Rectal smooth muscle tissue (tissue), 1 donor: ENCODE results near the gene PLPPR3.

Experiments used
- H3K27ac ChIP-seq: one replicate; pipeline ENCODE4 v1.7.0; 2013; ENCODE audit warnings: low read depth, low read length, inconsistent platforms
- H3K27me3 ChIP-seq: one replicate; pipeline ENCODE4 v1.7.0; 2013; ENCODE audit warnings: low read length; ENCODE audit not compliant: control insufficient read depth, insufficient read depth
- H3K36me3 ChIP-seq: one replicate; pipeline ENCODE4 v1.7.0; 2013; ENCODE audit warnings: low read length; ENCODE audit not compliant: control insufficient read depth, insufficient read depth
- H3K4me1 ChIP-seq: one replicate; pipeline ENCODE4 v1.7.0; 2013; ENCODE audit warnings: low read length; ENCODE audit not compliant: control insufficient read depth, insufficient read depth
- H3K4me3 ChIP-seq: one replicate; pipeline ENCODE4 v1.7.0; 2013; ENCODE audit warnings: low read length
- H3K9ac ChIP-seq: one replicate; pipeline ENCODE4 v1.7.0; 2013; ENCODE audit warnings: low read length

The PLPPR3 gene

DNA sequence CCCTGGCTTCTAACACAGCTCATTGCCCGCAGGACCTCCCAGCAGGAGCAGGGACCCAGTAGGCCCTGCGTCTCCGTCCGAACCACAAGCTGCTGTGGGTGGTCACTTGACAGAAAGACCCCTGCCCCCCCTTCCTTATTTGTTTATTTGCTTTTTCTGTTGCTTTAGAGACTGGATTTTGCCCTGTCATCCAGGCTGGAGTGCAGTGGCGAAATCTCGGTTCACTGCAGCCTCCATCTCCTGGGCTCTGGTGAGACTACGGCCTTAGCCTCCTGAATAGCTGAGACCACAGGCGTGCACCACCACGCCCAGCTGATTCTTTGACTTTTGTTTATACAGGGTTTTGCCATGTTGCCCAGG lies 32.1 kb downstream of the PLPPR3 start:
- H3K27ac ChIP-seq = no peak overlapping the region
- no peak overlapping the region for H3K4me3 ChIP-seq
- H3K27me3 ChIP-seq = no peaks in the 10 kb centered on the region
- H3K4me1 ChIP-seq = no peaks in the 10 kb centered on the region
- H3K36me3 ChIP-seq = no peaks in the 10 kb centered on the region
- H3K9ac ChIP-seq = no peak overlapping the region

DNA sequence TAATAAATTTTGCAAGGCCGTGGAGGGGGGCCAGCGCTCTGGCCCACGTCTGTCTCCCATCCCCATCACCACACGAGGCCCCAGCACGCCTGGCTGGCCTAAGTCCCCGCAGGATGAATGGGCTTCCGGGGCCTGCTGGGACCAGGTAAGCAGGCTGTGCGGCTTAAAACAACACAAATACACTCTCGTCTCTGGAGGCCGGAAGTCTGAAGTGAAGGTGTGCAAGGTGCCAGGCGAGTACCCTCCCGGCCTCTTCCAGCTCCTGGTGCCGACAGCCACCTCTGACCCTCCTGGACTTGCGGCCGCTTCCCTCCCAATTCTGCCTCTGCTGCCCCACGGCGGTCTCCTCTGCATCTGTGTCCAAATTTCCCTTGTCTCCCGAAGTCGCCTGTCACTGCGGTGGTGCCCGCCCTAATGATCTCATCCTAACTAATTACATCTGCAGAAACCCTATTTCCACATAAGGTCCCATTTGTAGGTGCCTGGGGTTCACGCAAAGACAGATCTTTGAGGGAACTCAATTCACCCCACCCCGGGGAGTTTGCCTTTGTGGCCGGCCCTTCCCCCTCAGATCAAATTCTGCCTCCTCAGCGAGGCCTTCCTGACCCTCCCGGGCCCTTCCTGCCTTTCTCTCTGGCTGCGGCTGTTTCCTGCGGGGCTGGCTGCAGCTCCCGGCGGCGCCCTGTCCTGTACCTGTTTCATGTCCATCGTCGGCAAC lies 32.6 kb downstream of the PLPPR3 start:
- H3K27ac ChIP-seq = no peak overlapping the region

DNA sequence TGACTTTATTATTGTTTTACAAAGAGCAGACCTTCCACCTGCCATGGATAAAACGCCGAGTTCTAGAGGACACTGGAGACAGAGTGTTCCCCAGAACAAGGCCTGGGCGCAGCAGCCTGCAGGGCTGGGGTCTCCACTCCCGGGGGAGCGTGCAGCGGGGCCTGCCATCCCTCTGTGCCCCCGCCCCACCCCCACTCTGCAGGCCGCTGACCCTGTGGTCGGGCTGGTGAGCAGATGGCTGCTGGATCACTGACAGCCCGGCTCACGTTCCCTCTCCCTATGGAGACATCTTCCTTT lies 33.1 kb downstream of the PLPPR3 start:
- no peak overlapping the region for H3K4me3 ChIP-seq
- H3K27ac ChIP-seq = no peak overlapping the region
- no peaks in the 10 kb centered on the region for H3K4me1 ChIP-seq
- H3K27me3 ChIP-seq = no peaks in the 10 kb centered on the region
- H3K9ac ChIP-seq = no peak overlapping the region
- H3K36me3 ChIP-seq = no peaks in the 10 kb centered on the region

More for the DNA sequence above, 32.6 kb downstream of the PLPPR3 start:
- Histone ChIP-seq H3K27me3 (no peaks in the 10 kb centered on the region), H3K9ac (no peak overlapping the region), H3K4me3 (no peak overlapping the region), H3K36me3 (no peaks in the 10 kb centered on the region), H3K4me1 (no peaks in the 10 kb centered on the region)

DNA sequence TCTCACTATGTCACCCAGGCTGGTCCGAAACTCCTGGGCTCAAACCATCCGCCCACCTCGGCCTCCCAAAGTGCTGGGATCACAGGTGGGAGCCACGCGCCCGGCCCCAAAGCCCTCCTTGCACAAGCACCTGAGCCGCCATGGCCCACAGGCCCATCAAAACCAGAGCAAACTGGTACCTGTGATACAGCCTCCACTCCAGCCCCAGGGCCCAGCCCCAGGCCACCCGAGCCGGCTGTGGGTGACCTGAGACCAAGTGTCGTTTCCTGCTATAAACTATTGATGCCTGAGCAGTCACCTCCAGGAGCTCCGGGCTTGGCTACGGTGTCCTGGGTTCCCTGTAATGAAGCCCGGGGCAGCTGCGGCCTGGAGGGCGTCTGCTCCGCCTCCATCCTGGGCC lies 34.2 kb downstream of the PLPPR3 start:
- Histone ChIP-seq H3K27ac (no peak overlapping the region), H3K4me1 (no peaks in the 10 kb centered on the region), H3K36me3 (no peaks in the 10 kb centered on the region), H3K27me3 (no peaks in the 10 kb centered on the region), H3K9ac (no peak overlapping the region), H3K4me3 (no peak overlapping the region)

DNA sequence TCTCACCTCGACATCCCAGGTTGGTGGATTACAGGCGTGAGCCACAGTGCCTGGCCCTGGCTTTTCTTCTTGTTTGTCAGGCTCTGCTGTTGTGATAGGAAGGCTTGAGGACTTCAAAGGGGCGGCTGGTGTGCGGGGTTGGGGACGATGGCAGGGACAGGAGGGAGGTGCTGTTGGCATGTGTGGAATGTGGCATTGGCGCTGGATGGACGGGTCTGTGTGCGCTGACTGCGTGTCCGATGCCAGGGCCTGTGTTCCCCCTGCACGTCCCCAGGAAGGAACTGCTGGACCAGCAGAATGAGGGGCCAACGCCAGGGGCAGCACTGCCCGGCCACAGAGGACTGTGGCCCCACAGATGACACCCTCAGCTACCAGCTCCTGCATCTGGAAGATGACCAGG lies 37.2 kb downstream of the PLPPR3 start:
- H3K4me3 ChIP-seq = no peak overlapping the region
- no peaks in the 10 kb centered on the region for H3K27me3 ChIP-seq
- no peaks in the 10 kb centered on the region for H3K36me3 ChIP-seq
- no peak overlapping the region for H3K9ac ChIP-seq
- no peaks in the 10 kb centered on the region for H3K4me1 ChIP-seq
- no peak overlapping the region for H3K27ac ChIP-seq

DNA sequence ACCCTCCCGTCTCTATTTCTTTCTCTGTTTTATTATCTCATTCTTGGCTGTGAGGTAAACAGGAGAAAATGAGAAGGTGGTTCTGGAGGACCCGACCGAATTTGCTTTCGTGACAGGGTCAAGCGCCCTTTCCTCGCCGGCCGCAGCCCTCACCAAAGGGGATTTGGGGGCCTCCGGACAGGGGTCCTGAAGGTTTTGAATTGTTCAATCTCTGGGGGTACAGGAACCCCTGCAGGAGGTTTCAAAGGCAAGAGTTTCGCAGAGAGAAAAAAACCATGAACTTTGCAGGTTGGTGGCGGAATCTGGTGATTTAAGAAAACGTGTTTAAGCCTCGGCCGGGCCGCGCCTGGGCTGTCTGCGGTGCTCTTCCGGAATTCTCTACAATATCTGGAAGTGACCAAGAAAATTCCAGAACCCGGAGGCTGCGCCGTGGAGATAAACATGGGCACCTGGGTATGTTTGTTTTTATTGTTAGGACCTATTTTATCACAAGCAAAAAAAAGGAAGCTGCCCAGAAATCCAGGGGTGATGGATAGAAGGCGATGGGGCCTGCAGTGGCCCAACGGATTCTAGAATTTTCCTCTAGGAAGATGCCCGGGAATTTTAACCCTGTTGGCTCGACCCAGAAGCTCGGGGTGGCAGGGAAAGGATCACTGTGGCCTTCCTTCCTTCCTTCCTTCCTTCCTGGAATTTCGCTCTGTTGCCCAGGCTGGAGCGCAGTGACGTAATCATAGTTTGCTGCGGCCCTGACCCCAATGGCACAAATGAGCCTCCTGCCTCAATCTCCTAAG lies 38.7 kb downstream of the PLPPR3 start:
- Histone ChIP-seq H3K36me3 (no peaks in the 10 kb centered on the region), H3K9ac (no peak overlapping the region), H3K27ac (no peak overlapping the region), H3K4me1 (no peaks in the 10 kb centered on the region), H3K27me3 (no peaks in the 10 kb centered on the region), H3K4me3 (no peak overlapping the region)

DNA sequence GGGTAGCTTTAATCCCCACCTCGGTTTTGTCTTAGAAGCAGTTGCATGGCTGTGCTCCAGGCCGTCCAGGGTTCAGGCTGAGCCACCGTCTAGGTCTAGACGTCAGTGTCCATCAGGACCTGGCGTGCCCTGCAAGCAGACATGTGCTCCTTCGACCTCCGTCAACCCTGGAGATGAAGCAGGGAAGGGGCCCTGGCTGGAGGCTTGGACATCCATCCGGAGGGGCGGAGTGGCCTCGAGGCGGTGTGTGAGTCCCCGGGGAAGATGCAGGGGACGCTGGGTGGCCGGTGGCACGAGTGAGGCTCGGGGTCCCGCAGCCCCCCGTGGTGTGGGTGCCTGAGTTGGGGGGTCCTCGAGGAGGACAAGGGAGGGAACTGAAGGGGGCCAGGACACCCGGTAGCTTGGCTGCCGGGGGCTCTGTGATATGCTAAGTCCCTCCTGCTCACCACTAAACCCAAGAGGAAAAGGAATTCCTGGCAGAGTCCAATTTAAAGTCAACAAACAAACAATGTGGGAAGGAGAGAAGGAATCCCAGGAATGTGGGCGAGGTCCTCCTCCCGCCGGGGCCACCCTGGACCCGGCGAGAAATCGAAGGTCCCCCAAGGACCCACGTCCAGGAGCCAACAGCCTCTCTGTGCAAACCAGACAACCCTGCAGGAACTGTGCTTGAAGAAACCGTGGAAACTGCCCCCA lies 39.4 kb downstream of the PLPPR3 start:
- H3K4me3 ChIP-seq = no peak overlapping the region
- no peak overlapping the region for H3K9ac ChIP-seq
- H3K4me1 ChIP-seq = no peaks in the 10 kb centered on the region
- no peaks in the 10 kb centered on the region for H3K36me3 ChIP-seq
- H3K27me3 ChIP-seq = no peaks in the 10 kb centered on the region
- H3K27ac ChIP-seq = no peak overlapping the region

DNA sequence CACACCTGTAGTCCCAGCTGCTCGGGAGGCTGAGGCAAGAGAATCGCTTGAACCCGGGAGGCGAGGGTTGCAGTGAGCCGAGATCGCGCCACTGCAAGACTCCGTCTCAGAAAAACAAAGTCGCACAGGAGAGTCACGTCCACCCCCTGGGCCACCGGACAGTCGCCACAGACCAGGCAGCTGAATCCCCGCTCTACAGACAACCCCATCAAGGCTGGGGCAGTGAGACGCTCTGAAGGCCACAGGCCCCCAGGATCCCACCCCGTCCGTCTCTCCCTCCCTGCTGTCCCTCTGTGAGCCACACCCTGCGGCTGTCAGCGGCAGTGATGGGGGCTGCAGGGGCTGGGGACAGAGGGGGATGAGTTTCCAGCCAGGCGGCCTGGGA lies 40.0 kb downstream of the PLPPR3 start:
- H3K27ac ChIP-seq = no peak overlapping the region
- no peaks in the 10 kb centered on the region for H3K27me3 ChIP-seq
- H3K4me1 ChIP-seq = no peaks in the 10 kb centered on the region
- H3K9ac ChIP-seq = no peak overlapping the region
- no peak overlapping the region for H3K4me3 ChIP-seq
- no peaks in the 10 kb centered on the region for H3K36me3 ChIP-seq

DNA sequence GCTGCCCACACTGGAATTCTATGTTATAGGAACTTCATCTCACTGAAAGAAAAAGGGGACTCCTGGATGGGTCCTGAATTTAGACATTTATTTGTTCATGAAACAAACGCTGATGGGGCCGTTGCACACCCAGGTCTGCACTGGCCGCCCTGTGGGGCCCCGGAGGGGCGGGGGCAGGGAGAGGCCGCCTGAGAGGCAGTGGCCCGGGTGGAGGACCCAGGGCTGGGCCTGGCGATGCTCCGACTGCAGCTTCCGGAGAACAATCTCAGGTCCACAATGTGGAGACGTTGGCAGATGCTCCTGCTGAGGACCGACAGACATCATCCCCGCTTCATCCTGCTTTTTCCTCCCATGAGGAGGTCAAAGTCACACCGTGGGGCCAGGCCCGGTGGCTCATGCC lies 40.8 kb downstream of the PLPPR3 start:
- no peaks in the 10 kb centered on the region for H3K36me3 ChIP-seq
- no peaks in the 10 kb centered on the region for H3K27me3 ChIP-seq
- H3K4me1 ChIP-seq = no peaks in the 10 kb centered on the region
- no peak overlapping the region for H3K4me3 ChIP-seq
- no peak overlapping the region for H3K9ac ChIP-seq
- H3K27ac ChIP-seq = no peak overlapping the region

DNA sequence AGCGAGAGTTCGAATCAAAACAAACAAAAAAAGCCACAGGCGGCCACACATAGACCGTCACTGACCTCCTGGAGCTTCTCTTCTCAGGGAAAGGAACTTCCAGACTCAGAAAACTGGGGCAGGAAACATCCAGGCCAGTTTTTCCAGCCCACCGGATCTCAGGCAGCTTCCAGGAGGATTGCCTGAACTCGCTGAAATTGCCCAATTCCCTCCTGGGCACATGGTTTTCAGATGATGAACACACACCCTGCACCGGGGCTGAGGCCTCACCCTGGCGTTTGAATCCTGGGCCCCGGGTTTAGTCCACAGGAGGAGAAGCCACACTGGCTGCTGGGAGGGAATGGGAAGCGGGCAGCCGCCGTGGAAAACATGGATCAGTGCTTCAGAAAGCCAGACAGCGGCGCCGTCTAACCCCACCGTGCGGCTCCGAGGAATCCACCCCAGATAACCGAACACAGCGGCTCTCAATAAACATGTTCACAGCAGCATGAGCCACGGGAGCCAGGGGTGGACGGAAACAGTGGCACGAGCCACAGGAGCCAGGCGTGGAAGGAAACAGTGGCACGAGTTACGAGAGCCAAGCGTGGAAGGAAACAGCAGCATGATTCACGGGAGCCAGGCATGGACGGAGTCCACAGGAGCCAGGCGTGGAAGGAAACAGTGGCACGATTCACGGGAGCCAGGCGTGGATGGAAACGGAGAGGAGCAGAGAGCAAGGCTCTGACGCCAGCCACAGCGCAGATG lies 42.7 kb downstream of the PLPPR3 start:
- H3K4me3 ChIP-seq = no peak overlapping the region
- H3K36me3 ChIP-seq = no peaks in the 10 kb centered on the region
- H3K9ac ChIP-seq = no peak overlapping the region
- no peaks in the 10 kb centered on the region for H3K27me3 ChIP-seq
- H3K4me1 ChIP-seq = no peaks in the 10 kb centered on the region
- H3K27ac ChIP-seq = no peak overlapping the region

DNA sequence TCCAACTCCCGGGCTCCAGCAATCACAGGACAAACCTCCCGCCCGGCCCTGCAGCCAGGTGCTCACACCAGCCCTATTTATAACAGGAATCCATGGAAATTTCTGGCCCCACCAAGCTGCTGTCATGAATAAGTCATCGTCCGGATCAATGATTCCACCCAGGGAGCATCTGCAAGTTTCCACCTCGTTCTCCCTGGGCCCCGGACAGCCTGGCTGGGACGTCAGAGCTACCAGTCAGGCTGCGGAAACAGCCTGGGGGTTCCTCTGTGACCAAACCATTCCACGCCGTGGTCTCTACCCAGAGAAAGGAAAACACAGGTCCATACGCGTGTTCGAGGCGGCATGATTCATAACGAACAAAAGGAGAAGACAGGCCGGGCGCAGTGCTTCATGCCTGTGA lies 45.2 kb downstream of the PLPPR3 start:
- Histone ChIP-seq H3K27me3 (no peaks in the 10 kb centered on the region), H3K36me3 (no peaks in the 10 kb centered on the region), H3K4me1 (no peaks in the 10 kb centered on the region), H3K9ac (no peak overlapping the region), H3K4me3 (no peak overlapping the region), H3K27ac (no peak overlapping the region)

DNA sequence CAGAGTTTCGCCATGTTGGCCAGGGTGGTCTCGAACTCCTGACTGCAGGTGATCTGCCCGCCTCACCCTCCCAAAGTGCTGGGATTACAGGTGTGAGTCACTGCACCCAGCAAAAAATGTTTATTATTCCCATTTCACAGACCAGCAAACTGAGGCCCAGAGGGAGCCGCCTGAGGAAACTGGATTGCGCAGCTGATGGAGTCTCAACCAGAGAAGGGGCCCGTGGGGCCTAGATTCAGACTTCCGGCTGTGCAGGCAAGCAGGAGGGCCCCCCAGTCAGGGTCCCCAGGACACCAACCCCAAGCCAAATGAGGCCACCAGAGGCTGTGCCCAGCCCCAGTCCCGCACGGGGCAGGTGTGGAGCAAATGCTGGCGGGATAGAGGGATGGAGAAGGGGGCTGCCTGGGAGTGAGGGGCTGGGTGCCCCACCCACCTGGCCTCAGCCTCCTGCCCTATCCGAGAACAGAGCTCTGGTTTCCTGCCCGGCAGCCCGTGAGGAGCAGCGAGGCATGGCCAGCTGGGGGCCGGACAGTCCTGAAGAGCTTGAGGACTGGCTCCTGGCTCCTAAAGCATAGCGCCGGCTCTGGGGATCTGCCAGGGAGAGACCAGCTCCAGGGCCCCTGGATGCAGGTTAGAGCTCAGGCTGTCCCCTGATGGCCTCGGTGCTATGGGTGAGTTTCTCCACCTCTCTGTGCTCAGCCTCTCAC lies 48.9 kb downstream of the PLPPR3 start:
- Histone ChIP-seq H3K4me3 (no peak overlapping the region), H3K27ac (no peak overlapping the region), H3K36me3 (no peaks in the 10 kb centered on the region), H3K4me1 (no peaks in the 10 kb centered on the region), H3K27me3 (no peaks in the 10 kb centered on the region), H3K9ac (no peak overlapping the region)
